Fibroblast of the aortic adventitia (primary cell): ENCODE results near the gene KCNIP2. TPM values are rescaled to one million over a fixed set of nuclear protein-coding genes. Genes with fewer than 3 reads are reported as not detected.
"Not testable (repeated sequence)": the region's sequence is repeated elsewhere in the genome, so short reads cannot be mapped to it uniquely, and the experiment has no call there.

Experiments
- DNase-seq: peaks from one replicate; pipeline ENCODE4 v3.0.0-alpha.2; 2010; ENCODE audit warnings: low read depth
- H3K4me3 ChIP-seq: 2 replicates; pipeline ENCODE4 v1.5.1; 2011; ENCODE audit warnings: low read depth, mild to moderate bottlenecking, control low read depth, low read length, moderate library complexity
- CTCF ChIP-seq: IDR thresholded peaks from 2 replicates; pipeline ENCODE4 v1.5.1; 2011; ENCODE audit warnings: mild to moderate bottlenecking, low read length, control low read depth, inconsistent platforms; ENCODE audit not compliant: insufficient read depth
- total RNA-seq: library from RNA; depleted of rRNA; stranded (reverse); fragments of >200 nt; gene quantifications from 2 replicates; pipeline ENCODE4 v1.2.3, GENCODE V29; 2012; ENCODE audit warnings: low replicate concordance

KCNIP2 gene
- total RNA-seq, 1 donor, result 1.2 TPM

GRCh38 chr10:101807158-101807557 lies 36.4 kb downstream of the KCNIP2 start:
- no peak for DNase-seq
- H3K4me3 ChIP-seq, result no peak overlapping the region
- no peak for TF ChIP-seq CTCF

- TF ChIP-seq CTCF, result no peak
- H3K4me3 ChIP-seq, result no peak overlapping the region
- no peak for DNase-seq
These were observed 40.1 kb downstream of the KCNIP2 start for GRCh38 chr10:101803511-101803910.

- TF ChIP-seq CTCF, result no peak
- H3K4me3 ChIP-seq, result no peak overlapping the region
- DNase-seq, result no peak
These were observed 46.1 kb downstream of the KCNIP2 start for GRCh38 chr10:101797403-101798059.

- no peak for DNase-seq
- H3K4me3 ChIP-seq, result no peak overlapping the region
- no peak for TF ChIP-seq CTCF
These were observed 50.1 kb downstream of the KCNIP2 start for GRCh38 chr10:101793526-101793925.

- no peak for TF ChIP-seq CTCF
- DNase-seq, result no peak
- H3K4me3 ChIP-seq, result no peak overlapping the region
These were observed 53.9 kb downstream of the KCNIP2 start for GRCh38 chr10:101789686-101790085.

GRCh38 chr10:101789231-101789630 lies 54.4 kb downstream of the KCNIP2 start:
- H3K4me3 ChIP-seq, DNase-seq: not testable (repeated sequence)

- no peak overlapping the region for H3K4me3 ChIP-seq
- no peak for DNase-seq
- no peak for TF ChIP-seq CTCF
These were observed 57.8 kb downstream of the KCNIP2 start for GRCh38 chr10:101785801-101786200.
